GM19438 (cell line): ENCODE measurements around the gene BTNL8.
"Not testable (repeated sequence)": the region's sequence is repeated elsewhere in the genome, so short reads cannot be mapped to it uniquely, and the experiment has no call there.

Source experiments
- ATAC-seq: cut with Tn5 transposase; IDR thresholded peaks from one replicate; pipeline ENCODE4 v1.9.1; 2021; ENCODE audit warnings: low read depth; ENCODE audit not compliant: unreplicated experiment

The BTNL8 gene

DNA sequence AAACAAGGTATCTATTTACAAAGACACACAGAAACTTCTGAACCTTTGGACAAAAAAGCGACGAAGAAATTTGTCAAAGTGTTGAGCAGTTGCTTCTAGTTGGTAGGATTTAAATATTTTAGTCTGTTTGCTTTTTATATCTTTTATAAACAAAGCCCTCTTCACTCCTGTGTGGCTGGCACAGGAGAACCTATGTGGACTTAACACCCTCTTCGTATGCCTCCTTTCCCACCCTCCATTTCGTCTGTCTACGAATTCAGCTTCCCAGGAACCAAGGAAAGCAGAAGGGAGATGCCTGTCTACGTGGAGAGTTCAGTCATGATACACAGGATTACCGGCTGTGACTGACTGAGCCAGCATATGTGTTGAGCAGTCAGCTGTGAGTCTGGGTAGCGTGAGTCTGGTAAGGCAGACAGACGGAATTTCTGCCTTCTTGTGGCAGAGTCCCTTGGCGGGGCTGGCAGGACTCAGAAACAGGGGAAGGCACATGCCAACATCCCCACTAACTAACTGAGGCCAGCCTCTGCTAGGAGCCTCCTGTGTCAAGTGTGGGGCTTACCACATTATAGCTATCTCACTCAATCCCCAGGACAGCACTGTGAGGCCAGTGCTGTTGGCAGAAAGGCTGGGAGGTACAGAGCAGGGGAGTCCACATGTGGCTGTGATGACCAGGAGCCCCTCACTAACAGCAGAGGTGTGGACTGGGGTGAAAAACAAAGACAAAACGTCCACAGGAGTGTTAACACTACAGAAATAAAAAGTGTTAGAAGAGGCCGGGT is 24.0 kb upstream of the BTNL8 start:
- ATAC-seq = no peak

GRCh38 chr5:180875860-180876426 is 23.0 kb upstream of the BTNL8 start:
- no peak for ATAC-seq

- not testable (repeated sequence) for ATAC-seq
Observed at GRCh38 chr5:180885845-180886529, 13.0 kb upstream of the BTNL8 start.

GRCh38 chr5:180889381-180889780 is 9.6 kb upstream of the BTNL8 start:
- ATAC-seq = no peak

DNA sequence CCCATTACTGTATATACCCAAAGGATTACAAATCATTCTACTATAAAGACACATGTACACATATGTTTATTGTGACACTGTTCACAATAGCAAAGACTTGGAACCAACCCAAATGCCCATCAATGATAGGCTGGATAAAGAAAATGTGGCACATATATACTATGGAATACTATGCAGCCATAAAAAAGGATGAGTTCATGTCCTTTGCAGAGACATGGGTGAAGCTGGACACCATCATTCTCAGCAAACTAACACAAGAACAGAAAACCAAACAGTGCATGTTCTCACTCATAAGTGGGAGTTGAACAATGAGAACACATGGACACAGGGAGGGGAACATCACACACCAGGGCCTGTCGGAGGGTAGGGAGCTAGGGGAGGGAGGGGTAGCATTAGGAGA is 3.6 kb upstream of the BTNL8 start:
- ATAC-seq = not testable (repeated sequence)

DNA sequence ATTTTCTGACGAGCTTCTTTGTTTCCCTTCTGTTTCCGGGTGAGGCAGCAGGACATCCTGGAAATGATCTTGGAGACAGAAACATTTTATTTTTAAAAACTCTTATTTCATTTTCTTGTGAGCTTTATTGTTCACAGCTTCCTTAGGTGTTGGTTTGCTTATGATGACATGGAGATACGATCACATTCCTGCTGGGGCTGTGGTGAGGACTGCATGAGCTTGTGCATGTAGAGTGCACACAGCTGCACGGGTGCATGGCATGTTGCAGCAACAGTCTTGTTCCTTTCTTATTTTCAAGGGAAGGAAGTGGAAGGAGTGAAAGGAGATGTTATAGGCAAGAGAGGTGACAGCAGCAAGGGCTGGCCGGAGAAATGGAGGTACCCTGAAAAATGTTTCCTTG is 1.2 kb downstream of the BTNL8 start:
- no peak for ATAC-seq

- no peak for ATAC-seq
Observed at GRCh38 chr5:180901319-180902009, 2.5 kb downstream of the BTNL8 start.

- ATAC-seq = no peak
Observed at GRCh38 chr5:180908400-180908799, 9.4 kb downstream of the BTNL8 start.

- ATAC-seq = no peak
Observed at GRCh38 chr5:180908998-180909731, 10.2 kb downstream of the BTNL8 start.

GRCh38 chr5:180909782-180910181 is 10.8 kb downstream of the BTNL8 start:
- ATAC-seq = no peak

DNA sequence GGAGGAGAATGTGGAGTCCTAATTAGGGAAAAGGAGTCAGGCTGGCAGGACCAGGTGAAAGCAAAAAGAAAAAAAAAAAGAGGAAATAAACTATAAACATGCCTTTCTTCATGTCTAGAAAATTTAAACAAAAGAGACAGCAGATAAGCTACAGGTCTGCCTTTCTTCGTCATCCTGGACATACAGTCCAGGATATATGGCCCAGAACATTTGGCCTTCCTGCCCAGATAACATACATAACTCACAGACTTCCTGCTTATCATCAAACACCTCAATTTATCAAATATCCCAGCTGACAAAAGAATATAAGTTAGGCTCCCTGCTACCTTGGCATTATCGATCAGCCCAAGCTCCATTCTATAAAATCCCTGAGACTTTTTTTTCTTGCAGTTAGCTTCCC is 11.2 kb downstream of the BTNL8 start:
- no peak for ATAC-seq

GRCh38 chr5:180910735-180911134 is 11.8 kb downstream of the BTNL8 start:
- ATAC-seq = no peak

- no peak for ATAC-seq
Observed at GRCh38 chr5:180914646-180915045, 15.7 kb downstream of the BTNL8 start.

DNA sequence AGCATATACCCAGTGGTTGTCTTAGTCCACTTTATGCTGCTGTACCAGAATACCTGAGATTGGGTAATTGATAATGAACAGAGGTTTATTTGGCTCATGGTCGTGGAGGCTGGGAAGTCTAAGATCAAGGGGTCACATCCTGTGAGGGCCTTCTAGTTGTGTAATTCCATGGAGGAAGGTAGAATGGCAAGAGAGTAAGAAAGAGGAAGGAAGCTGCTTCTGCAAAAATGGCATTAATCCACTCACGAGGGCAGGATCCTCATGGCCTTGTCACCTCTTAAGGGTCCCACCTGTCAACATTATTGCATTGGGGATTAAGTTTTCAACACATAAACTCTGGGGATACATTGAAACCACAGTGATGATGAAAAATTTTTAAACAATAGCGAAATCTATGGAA is 17.0 kb downstream of the BTNL8 start:
- no peak for ATAC-seq

GRCh38 chr5:180918380-180918779 is 19.4 kb downstream of the BTNL8 start:
- no peak for ATAC-seq

DNA sequence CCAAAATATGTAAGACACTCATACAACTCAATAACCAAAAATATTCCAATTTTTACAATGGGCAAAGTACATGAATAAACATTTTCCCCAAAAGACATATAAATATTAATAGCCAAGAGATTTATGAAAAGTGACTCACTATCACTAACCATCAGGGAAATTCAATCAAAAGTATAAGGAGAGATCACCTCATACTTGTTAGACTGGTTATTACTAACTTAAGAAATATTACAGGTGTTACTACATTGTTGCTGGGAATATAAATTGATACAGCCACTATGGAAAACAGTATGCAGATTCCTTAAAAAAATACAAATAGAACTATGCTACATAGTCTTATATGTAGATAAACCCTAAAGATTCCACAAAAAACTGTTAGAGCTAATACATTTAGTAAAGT is 21.8 kb downstream of the BTNL8 start:
- ATAC-seq = no peak

GRCh38 chr5:180922932-180923331 is 24.0 kb downstream of the BTNL8 start:
- no peak for ATAC-seq

- no peak for ATAC-seq
Observed at GRCh38 chr5:180932660-180933059, 33.7 kb downstream of the BTNL8 start.

- ATAC-seq = no peak
Observed at GRCh38 chr5:180935203-180935602, 36.2 kb downstream of the BTNL8 start.

DNA sequence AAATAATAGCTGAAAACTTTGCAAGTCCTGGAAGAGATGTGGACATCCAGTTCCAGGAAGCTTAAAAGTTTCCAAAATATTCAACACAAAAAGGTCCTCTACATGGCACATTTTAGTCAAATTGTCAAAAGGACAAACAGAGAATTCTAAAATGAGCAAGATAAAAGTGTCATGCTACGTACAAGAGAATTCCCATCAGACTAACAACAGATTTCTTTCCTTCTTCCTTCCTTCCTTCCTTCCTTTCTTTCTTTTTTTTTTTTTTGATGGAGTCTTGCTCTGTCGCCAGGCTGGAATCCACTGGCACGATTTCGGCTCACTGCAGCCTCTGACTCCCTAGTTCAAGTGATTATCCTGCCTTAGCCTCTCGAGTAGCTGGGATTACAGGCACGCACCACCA is 39.3 kb downstream of the BTNL8 start:
- no peak for ATAC-seq
